Ascending aorta (tissue), 2 donors: ENCODE results near the gene NLGN1. TPM values are rescaled to one million over a fixed set of nuclear protein-coding genes. Genes with fewer than 3 reads are reported as not detected.

Experiments
- DNase-seq, 2 donors: peaks; one replicate each; pipeline ENCODE4 v3.0.0-alpha.2; 2019; ENCODE audit warnings: low spot score in 2 of 2
- H3K27ac ChIP-seq, 2 donors: fragments of 200-600 bp; sonication (generic); one replicate each; pipeline ENCODE4 v1.5.1; 2016 to 2017; ENCODE audit warnings: mild to moderate bottlenecking in 1 of 2
- H3K27me3 ChIP-seq: fragments of 200-600 bp; sonication (generic); one replicate; pipeline ENCODE4 v1.5.1; 2017
- H3K36me3 ChIP-seq, 2 donors: fragments of 200-600 bp; sonication (generic); one replicate each; pipeline ENCODE4 v1.5.1; 2016
- H3K4me1 ChIP-seq, 2 donors: fragments of 200-600 bp; sonication (generic); one replicate each; pipeline ENCODE4 v1.5.1; 2016 to 2017; ENCODE audit warnings: mild to moderate bottlenecking in 1 of 2
- H3K4me3 ChIP-seq, 2 donors: fragments of 200-600 bp; sonication (generic); one replicate each; pipeline ENCODE4 v1.5.1; 2016 to 2017; ENCODE audit warnings: mild to moderate bottlenecking in 1 of 2
- H3K9me3 ChIP-seq, 2 donors: fragments of 200-600 bp; sonication (generic); one replicate each; pipeline ENCODE4 v1.5.1; 2016
- intact Hi-C: fragments of 100-400 bp; cut with DNase I; formaldehyde crosslinking; loops from one replicate; pipeline ENCODE4 v1.15.1; 2023
- total RNA-seq: library from RNA; depleted of rRNA; stranded (reverse); fragments of >200 nt; gene quantifications from one replicate; pipeline ENCODE4 v1.1.0, GENCODE V29; 2016
- TF ChIP-seq, protein P1 (sequence below), 3 experiments: fragments of 200-600 bp in 2 of 3; fragments of 450-650 bp in 1 of 3; sonication (generic) in 2 of 3; IDR thresholded peaks; one replicate each; pipeline ENCODE4 v1.5.1; 2016 to 2019; ENCODE audit warnings: antibody characterized with exemption in 3 of 3, mild to moderate bottlenecking in 1 of 3, moderate library complexity in 1 of 3

The NLGN1 gene
- total RNA-seq, 1 donor from 2014 or later: 5.2 TPM

DNA sequence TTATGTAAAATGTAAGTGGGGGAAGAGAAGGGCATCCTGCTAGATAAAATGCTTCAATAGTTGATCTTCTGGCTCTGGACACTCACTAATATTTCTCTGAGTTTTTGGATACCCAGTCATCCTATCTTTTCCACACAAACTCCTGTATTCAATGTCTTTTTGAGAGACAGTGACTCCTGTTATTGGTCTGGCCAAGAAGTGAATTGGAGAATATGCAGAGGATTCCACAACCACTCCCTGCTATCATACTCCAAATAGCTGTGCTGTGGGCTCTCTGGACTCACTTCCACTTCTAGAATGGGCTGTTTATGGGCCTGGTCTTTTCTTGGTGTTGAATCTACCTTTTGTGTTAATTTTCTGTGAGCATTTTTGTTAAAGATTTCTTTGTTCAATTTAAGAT lies 376.8 kb downstream of the NLGN1 start:
- intact Hi-C loops: no loop called here
- Histone ChIP-seq H3K36me3 (no peaks in the 10 kb centered on the region), H3K4me3 (no peak overlapping the region), H3K27me3 (no peaks in the 10 kb centered on the region), H3K4me1 (no peaks in the 10 kb centered on the region), H3K9me3 (no peaks in the 10 kb centered on the region), H3K27ac (no peak overlapping the region)
- DNase-seq: no peak
- TF ChIP-seq, protein P1, sequence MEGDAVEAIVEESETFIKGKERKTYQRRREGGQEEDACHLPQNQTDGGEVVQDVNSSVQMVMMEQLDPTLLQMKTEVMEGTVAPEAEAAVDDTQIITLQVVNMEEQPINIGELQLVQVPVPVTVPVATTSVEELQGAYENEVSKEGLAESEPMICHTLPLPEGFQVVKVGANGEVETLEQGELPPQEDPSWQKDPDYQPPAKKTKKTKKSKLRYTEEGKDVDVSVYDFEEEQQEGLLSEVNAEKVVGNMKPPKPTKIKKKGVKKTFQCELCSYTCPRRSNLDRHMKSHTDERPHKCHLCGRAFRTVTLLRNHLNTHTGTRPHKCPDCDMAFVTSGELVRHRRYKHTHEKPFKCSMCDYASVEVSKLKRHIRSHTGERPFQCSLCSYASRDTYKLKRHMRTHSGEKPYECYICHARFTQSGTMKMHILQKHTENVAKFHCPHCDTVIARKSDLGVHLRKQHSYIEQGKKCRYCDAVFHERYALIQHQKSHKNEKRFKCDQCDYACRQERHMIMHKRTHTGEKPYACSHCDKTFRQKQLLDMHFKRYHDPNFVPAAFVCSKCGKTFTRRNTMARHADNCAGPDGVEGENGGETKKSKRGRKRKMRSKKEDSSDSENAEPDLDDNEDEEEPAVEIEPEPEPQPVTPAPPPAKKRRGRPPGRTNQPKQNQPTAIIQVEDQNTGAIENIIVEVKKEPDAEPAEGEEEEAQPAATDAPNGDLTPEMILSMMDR (IDR thresholded peaks at IDR 0.05): no peak

DNA sequence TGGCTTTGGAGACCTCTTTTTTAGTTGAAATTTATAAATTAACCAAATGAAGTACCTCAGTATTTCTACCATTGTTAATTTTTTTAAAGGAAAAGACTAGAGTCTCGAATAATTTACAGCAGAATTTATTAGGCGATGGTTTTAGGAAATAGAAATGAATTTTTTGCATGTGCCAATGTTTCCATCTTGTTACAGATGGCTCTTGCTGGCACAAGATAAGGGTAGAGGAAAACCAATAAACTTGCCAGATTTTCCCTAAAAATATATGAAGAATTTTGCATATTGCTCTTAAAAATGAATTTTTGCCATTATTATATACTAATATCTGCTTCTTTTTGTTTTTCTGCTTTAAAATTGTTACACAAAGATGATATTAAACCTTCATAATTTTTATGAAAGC lies 380.7 kb downstream of the NLGN1 start:
- intact Hi-C loops: no loop called here
- DNase-seq: no peak
- TF ChIP-seq, protein P1 (IDR thresholded peaks at IDR 0.05): no peak

DNA sequence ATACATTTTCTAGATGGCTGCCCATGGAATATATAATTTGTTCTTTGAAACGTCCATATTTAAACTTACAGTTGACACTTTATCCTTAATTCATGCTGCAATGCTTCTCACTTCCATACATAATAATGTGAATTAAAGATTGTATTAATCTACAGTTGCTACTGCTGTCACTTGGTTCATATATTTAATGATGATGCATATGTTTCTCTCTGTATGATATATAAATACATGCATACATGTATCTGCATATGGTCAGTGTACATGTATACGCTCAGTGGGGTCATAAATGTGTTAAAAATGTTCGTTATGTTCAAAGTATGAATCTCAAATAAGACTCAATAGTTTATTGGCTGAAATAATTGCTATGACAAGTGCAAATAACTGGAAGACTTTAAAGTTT lies 382.5 kb downstream of the NLGN1 start:
- intact Hi-C loops: no loop called here
- no peaks in the 10 kb centered on the region for H3K36me3 ChIP-seq
- TF ChIP-seq, protein P1 (IDR thresholded peaks at IDR 0.05): no peak
- H3K4me1 ChIP-seq: no peaks in the 10 kb centered on the region
- no peak for DNase-seq
- H3K9me3 ChIP-seq: no peaks in the 10 kb centered on the region
- H3K27ac ChIP-seq: no peak overlapping the region
- no peak overlapping the region for H3K4me3 ChIP-seq
- H3K27me3 ChIP-seq: no peaks in the 10 kb centered on the region

More for the DNA sequence above, 380.7 kb downstream of the NLGN1 start:
- Histone ChIP-seq H3K36me3 (no peaks in the 10 kb centered on the region), H3K27ac (no peak overlapping the region), H3K4me1 (no peaks in the 10 kb centered on the region), H3K27me3 (no peaks in the 10 kb centered on the region), H3K9me3 (no peaks in the 10 kb centered on the region), H3K4me3 (no peak overlapping the region)

DNA sequence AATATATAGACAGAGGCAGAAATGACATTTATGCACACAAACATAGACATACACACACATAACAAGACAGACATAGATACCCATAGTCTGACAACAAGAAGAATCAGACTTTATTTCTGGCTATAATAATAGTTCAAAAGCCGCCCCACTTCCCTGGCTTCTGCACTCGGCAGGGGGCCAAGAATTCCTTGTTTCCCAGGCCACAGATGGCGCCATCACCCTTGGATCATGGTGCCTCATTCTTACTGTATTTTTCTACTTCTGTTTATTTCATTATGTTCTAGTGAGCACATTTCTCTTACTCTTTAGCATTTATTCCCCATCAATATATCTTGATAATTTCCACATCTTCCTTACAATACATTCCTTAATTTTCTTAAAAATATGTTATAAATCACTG lies 387.5 kb downstream of the NLGN1 start:
- no peaks in the 10 kb centered on the region for H3K27me3 ChIP-seq
- no peaks in the 10 kb centered on the region for H3K4me1 ChIP-seq
- no peak overlapping the region for H3K4me3 ChIP-seq
- intact Hi-C loops: no loop called here
- TF ChIP-seq, protein P1 (IDR thresholded peaks at IDR 0.05): no peak
- H3K36me3 ChIP-seq: no peaks in the 10 kb centered on the region
- no peak for DNase-seq
- no peak overlapping the region for H3K27ac ChIP-seq
- no peaks in the 10 kb centered on the region for H3K9me3 ChIP-seq

DNA sequence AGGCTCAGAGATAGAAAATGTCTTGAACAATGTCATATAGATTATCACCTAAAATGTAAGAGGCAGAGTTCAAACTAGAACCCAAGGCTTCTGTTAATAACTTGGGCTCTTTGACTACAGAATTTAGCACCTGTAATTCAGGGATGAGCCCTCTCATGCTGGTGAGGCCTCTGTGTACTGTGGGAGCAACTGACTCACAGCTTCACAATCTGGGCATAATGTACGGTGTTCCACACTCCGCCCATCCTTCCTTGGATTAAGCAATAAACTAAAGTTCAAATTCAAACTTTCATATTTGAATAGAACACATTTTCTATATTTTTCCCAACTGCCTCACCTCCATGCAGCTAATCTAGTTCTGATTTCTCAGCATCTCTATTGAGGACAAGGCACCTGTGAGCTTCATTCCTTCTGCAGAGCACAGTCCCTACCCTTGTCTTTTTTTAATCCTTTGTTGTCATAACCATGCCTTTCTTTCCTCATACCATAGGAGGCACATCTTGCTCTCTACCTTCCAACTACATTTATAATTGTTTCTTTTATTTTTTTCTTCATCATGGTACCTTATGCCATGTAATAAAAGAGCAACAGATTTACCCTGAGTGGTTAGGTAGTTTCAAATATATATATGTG lies 392.1 kb downstream of the NLGN1 start:
- H3K36me3 ChIP-seq: no peaks in the 10 kb centered on the region
- TF ChIP-seq, protein P1 (IDR thresholded peaks at IDR 0.05): no peak
- no peak overlapping the region for H3K4me3 ChIP-seq
- H3K27ac ChIP-seq: no peak overlapping the region
- H3K27me3 ChIP-seq: no peaks in the 10 kb centered on the region
- H3K9me3 ChIP-seq: no peaks in the 10 kb centered on the region
- intact Hi-C loops: no loop called here
- DNase-seq: no peak
- no peaks in the 10 kb centered on the region for H3K4me1 ChIP-seq

DNA sequence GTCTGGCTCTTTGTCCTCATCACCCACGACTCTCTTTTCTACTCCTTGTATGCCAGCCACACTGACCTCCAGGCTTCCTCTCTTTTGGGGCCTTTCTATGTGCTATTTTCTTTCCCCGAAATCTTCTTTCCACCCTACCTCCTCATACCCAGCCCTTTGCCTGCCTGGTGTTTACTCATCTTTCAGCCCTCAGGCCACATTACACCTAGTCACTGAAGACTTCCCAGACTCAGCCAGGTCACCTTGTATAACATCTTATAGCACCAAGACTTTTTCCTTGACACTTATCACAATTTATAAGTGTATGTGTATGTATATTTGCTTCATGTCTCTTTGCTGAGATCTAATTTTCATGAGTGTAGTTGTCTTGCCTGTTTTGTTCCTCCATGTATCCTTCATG lies 396.4 kb downstream of the NLGN1 start:
- intact Hi-C loops: no loop called here
- H3K27ac ChIP-seq: no peak overlapping the region
- H3K36me3 ChIP-seq: no peaks in the 10 kb centered on the region
- no peaks in the 10 kb centered on the region for H3K4me1 ChIP-seq
- no peak overlapping the region for H3K4me3 ChIP-seq
- TF ChIP-seq, protein P1 (IDR thresholded peaks at IDR 0.05): no peak
- DNase-seq: no peak
- no peaks in the 10 kb centered on the region for H3K9me3 ChIP-seq
- H3K27me3 ChIP-seq: no peaks in the 10 kb centered on the region
